ENCODE results near the gene GJC2. TPM values are rescaled to one million over a fixed set of nuclear protein-coding genes. Genes with fewer than 3 reads are reported as not detected.

Gene GJC2
- total RNA-seq, 1 donor from 2014 or later, result 5.4 TPM

DNA sequence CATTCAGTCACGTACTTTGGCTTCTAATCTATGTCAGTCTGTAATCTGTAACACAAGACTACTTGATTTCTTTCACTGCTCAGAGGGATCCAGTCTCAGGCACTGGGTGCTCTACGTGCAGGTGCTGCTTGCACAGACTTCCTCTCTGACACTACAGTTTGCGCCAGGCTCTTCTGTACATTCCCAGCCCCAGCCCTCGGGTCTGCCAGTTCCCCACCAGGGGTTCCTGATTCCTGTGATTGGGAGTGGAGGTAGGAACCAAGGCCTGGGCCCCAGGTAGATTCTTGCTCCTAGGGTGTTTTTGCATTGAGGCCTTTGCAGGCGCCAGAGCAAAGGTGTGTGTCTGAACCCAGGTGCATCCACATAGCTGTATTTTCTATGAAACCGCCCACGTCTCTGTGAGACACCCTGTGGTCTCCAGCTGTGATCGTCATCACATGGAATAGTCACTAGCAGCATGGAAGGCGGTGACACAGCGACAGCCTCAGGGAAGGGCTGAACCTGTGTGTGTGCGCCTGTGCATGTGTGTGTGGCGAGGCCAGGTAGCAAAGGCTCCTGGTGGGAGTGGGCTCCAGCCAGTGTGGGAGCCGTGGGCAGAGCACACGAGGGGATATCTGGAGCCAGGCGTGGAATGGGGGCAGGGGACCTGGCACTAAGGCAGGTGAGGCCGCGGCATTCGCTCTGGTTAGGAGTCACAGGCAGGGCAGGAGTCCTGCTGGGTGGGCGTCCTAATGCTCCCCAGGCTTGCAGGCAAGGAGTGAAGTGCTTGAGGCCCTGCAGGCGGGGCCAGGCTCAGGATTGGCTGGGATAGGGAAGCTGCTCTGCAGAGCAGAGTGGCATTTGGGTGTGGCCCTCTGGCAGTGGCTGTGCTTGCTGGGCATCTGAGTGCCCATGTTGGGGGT, 5.2 kb downstream of the GJC2 start:
- TF ChIP-seq, protein P1, sequence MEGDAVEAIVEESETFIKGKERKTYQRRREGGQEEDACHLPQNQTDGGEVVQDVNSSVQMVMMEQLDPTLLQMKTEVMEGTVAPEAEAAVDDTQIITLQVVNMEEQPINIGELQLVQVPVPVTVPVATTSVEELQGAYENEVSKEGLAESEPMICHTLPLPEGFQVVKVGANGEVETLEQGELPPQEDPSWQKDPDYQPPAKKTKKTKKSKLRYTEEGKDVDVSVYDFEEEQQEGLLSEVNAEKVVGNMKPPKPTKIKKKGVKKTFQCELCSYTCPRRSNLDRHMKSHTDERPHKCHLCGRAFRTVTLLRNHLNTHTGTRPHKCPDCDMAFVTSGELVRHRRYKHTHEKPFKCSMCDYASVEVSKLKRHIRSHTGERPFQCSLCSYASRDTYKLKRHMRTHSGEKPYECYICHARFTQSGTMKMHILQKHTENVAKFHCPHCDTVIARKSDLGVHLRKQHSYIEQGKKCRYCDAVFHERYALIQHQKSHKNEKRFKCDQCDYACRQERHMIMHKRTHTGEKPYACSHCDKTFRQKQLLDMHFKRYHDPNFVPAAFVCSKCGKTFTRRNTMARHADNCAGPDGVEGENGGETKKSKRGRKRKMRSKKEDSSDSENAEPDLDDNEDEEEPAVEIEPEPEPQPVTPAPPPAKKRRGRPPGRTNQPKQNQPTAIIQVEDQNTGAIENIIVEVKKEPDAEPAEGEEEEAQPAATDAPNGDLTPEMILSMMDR (IDR thresholded peaks at IDR 0.05), result no peak
- H3K36me3 ChIP-seq, result no peaks in the 10 kb centered on the region
- H3K4me3 ChIP-seq, result no peak overlapping the region
- peaks cover 5 to 18% of the 10 kb centered on the region in 2 donors for H3K4me1 ChIP-seq
- no peaks in the 10 kb centered on the region for H3K27me3 ChIP-seq
- H3K27ac ChIP-seq, result no peak overlapping the region
- intact Hi-C loops (cut with DNase I), result no loop called here
- H3K9me3 ChIP-seq, result no peaks in the 10 kb centered on the region
- no peak for DNase-seq (ENCODE audit: low spot score in 2 of 2)

- TF ChIP-seq, protein P1 (IDR thresholded peaks at IDR 0.05), result no peak
- Histone ChIP-seq H3K27me3 (no peaks in the 10 kb centered on the region), H3K9me3 (no peaks in the 10 kb centered on the region), H3K27ac (no peak overlapping the region), H3K36me3 (no peaks in the 10 kb centered on the region), H3K4me1 (peaks cover 0 to 10% of the 10 kb centered on the region in 2 donors), H3K4me3 (no peak overlapping the region)
- no peak for DNase-seq (ENCODE audit: low spot score in 2 of 2)
- intact Hi-C loops (cut with DNase I), result no loop called here
These were observed 6.1 kb downstream of the GJC2 start for GRCh38 chr1:228155596-228156514.

DNA sequence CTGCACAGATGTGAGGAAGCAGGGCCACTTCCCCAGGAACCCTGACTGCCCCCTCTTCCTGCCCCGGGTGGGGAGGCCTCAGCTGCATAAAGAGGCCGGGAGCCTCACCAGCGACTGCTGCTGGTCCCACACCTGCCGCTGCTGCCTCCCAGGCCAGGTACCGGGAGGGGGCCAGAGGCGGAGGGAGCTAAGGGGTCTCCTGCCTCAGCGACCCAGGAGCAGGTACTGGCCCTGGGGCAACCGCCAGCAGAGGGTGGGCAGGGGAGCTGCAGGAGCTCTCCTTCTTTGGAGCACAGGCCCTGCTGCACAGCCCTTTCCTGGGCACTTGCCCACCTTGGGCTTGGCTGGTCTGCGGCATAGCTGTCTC, 6.8 kb downstream of the GJC2 start:
- no peak for DNase-seq (ENCODE audit: low spot score in 2 of 2)
- Histone ChIP-seq H3K4me3 (no peak overlapping the region), H3K27ac (no peak overlapping the region), H3K4me1 (peaks cover 0 to 4% of the 10 kb centered on the region in 2 donors), H3K9me3 (no peaks in the 10 kb centered on the region), H3K27me3 (no peaks in the 10 kb centered on the region), H3K36me3 (no peaks in the 10 kb centered on the region)
- TF ChIP-seq, protein P1 (IDR thresholded peaks at IDR 0.05), result no peak
- intact Hi-C loops (cut with DNase I), result no loop called here

GRCh38 chr1:228156941-228157728, 7.4 kb downstream of the GJC2 start:
- peaks cover 0 to under 1% of the 10 kb centered on the region in 2 donors for H3K4me1 ChIP-seq
- intact Hi-C loops (cut with DNase I), result no loop called here
- TF ChIP-seq, protein P1 (IDR thresholded peaks at IDR 0.05), result no peak
- no peak for DNase-seq (ENCODE audit: low spot score in 2 of 2)
- no peaks in the 10 kb centered on the region for H3K9me3 ChIP-seq
- H3K4me3 ChIP-seq, result no peak overlapping the region
- H3K27ac ChIP-seq, result no peak overlapping the region
- H3K27me3 ChIP-seq, result no peaks in the 10 kb centered on the region
- no peaks in the 10 kb centered on the region for H3K36me3 ChIP-seq

DNA sequence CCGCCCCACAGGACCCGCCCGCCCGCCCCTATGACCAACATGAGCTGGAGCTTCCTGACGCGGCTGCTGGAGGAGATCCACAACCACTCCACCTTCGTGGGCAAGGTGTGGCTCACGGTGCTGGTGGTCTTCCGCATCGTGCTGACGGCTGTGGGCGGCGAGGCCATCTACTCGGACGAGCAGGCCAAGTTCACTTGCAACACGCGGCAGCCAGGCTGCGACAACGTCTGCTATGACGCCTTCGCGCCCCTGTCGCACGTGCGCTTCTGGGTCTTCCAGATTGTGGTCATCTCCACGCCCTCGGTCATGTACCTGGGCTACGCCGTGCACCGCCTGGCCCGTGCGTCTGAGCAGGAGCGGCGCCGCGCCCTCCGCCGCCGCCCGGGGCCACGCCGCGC, 8.0 kb downstream of the GJC2 start:
- TF ChIP-seq, protein P1 (IDR thresholded peaks at IDR 0.05), result no peak
- no peaks in the 10 kb centered on the region for H3K9me3 ChIP-seq
- H3K4me1 ChIP-seq, result peaks cover 0 to 3% of the 10 kb centered on the region in 2 donors
- H3K4me3 ChIP-seq, result no peak overlapping the region
- no peaks in the 10 kb centered on the region for H3K36me3 ChIP-seq
- DNase-seq (ENCODE audit: low spot score in 2 of 2), result no peak
- no peak overlapping the region for H3K27ac ChIP-seq
- intact Hi-C loops (cut with DNase I), result no loop called here
- no peaks in the 10 kb centered on the region for H3K27me3 ChIP-seq
